SK-MEL-5 (cell line): ENCODE results near the gene STAM. TPM values are rescaled to one million over a fixed set of nuclear protein-coding genes. Genes with fewer than 3 reads are reported as not detected.

Experiments
- small RNA-seq, 2 experiments: library from RNA; depleted of rRNA; stranded (forward); fragments of <200 nt; gene quantifications; one replicate each; pipeline ENCODE3, GENCODE V24; 2014
- total RNA-seq: library from RNA; depleted of rRNA; stranded (reverse); fragments of >200 nt; shearing (Covaris generic); gene quantifications from 2 replicates; pipeline ENCODE4 v1.2.3, GENCODE V29; 2014; rRNA removed

Gene STAM
- total RNA-seq, 1 experiment from 2014 or later = 17.3 TPM

Small RNA genes within 50 kb of the gene (small RNA-seq; reads per million reads assigned to genes)
- 0 reads per million in 2 experiments for gene AC069542.2

Other genes with a start within 250 kb of the STAM start
- 1.0 and 1.1 TPM in 2 replicates for gene ST8SIA6, start 189.6 kb upstream of the STAM start, total RNA-seq
- 24.2 and 25.3 TPM in 2 replicates for gene HACD1, start 26.8 kb upstream of the STAM start, total RNA-seq
- gene TMEM236, start 108.0 kb downstream of the STAM start, total RNA-seq = 0.03 and 0.05 TPM in 2 replicates
- gene MRC1, start 165.2 kb downstream of the STAM start, total RNA-seq = not detected in 2 replicates